GM19455 (cell line): ENCODE data around the gene BTBD1.

Experiments used
- ATAC-seq: cut with Tn5 transposase; IDR thresholded peaks from one replicate; pipeline ENCODE4 v1.9.1; 2021; ENCODE audit not compliant: unreplicated experiment

The BTBD1 gene

GRCh38 chr15:83066734-83067637 is at the start of gene BTBD1:
BTBD1 (minus strand) TSS chr15:83067252; CDS start chr15:83067151, 101 bp downstream.
- peak; percentile 87 for ATAC-seq

GRCh38 chr15:83115831-83116565 is 48.9 kb upstream of the BTBD1 start:
- peak; percentile 76 for ATAC-seq

GRCh38 chr15:83115410-83115809 is 48.4 kb upstream of the BTBD1 start:
- ATAC-seq = no peak

GRCh38 chr15:83114856-83115255 is 47.8 kb upstream of the BTBD1 start:
- ATAC-seq = no peak

GRCh38 chr15:83113881-83114674 is 47.0 kb upstream of the BTBD1 start:
- ATAC-seq = no peak

- ATAC-seq = no peak
Observed at GRCh38 chr15:83112956-83113299, 45.9 kb upstream of the BTBD1 start.

GRCh38 chr15:83112233-83112955 is 45.3 kb upstream of the BTBD1 start:
- no peak for ATAC-seq

- no peak for ATAC-seq
Observed at GRCh38 chr15:83111149-83111548, 44.1 kb upstream of the BTBD1 start.

GRCh38 chr15:83110381-83110780 is 43.3 kb upstream of the BTBD1 start:
- no peak for ATAC-seq

GRCh38 chr15:83109532-83109931 is 42.5 kb upstream of the BTBD1 start:
- no peak for ATAC-seq

- peak; percentile 65 for ATAC-seq
Observed at GRCh38 chr15:83108266-83109219, 41.5 kb upstream of the BTBD1 start.

GRCh38 chr15:83107841-83108181 is 40.8 kb upstream of the BTBD1 start:
- ATAC-seq = no peak

- ATAC-seq = peak; percentile 39
Observed at GRCh38 chr15:83106994-83107840, 40.2 kb upstream of the BTBD1 start, which contains the start of gene TM6SF1. TM6SF1 (plus strand) TSS chr15:83107645; CDS start chr15:83107681, 36 bp downstream.

GRCh38 chr15:83105440-83105839 is 38.4 kb upstream of the BTBD1 start:
- ATAC-seq = no peak

GRCh38 chr15:83104141-83104540 is 37.1 kb upstream of the BTBD1 start:
- no peak for ATAC-seq

GRCh38 chr15:83102346-83102745 is 35.3 kb upstream of the BTBD1 start:
- ATAC-seq = no peak

- no peak for ATAC-seq
Observed at GRCh38 chr15:83100097-83100646, 33.1 kb upstream of the BTBD1 start.

GRCh38 chr15:83099290-83099689 is 32.2 kb upstream of the BTBD1 start:
- ATAC-seq = no peak
